PC-9 (cell line): ENCODE data around the gene ATP10D.

Source experiments
- EZH2 ChIP-seq: fragments of 200-600 bp; sonication (generic); IDR thresholded peaks from 2 replicates; pipeline ENCODE4 v1.8.0; 2017; ENCODE audit warnings: antibody characterized with exemption, low read depth
- TF ChIP-seq, protein P1 (sequence below): fragments of 200-600 bp; sonication (generic); conservative IDR thresholded peaks from 2 replicates; pipeline ENCODE4 v1.6.1; 2017; ENCODE audit warnings: mixed run types, antibody characterized with exemption, mild to moderate bottlenecking, moderate library complexity

DNA sequence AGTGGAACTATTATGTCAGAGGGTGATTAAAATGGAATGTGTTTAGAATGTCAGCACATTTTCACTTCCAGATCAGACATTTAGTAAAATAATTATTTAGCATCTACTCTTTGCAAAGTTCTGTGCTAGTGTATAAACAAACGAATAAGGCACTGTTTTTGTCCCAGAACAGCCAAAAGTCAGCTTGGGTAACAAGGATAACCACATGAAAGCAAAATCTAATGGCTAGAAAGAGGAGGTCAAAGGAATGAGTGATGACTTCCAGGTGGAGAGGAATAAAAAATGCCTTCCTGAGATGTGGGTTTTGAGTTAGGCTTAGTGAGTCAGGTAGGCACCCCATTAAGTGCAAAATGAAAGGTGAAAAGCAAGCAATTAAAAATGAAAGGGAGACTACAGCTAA, 112.6 kb downstream of the ATP10D start:
- TF ChIP-seq, protein P1, sequence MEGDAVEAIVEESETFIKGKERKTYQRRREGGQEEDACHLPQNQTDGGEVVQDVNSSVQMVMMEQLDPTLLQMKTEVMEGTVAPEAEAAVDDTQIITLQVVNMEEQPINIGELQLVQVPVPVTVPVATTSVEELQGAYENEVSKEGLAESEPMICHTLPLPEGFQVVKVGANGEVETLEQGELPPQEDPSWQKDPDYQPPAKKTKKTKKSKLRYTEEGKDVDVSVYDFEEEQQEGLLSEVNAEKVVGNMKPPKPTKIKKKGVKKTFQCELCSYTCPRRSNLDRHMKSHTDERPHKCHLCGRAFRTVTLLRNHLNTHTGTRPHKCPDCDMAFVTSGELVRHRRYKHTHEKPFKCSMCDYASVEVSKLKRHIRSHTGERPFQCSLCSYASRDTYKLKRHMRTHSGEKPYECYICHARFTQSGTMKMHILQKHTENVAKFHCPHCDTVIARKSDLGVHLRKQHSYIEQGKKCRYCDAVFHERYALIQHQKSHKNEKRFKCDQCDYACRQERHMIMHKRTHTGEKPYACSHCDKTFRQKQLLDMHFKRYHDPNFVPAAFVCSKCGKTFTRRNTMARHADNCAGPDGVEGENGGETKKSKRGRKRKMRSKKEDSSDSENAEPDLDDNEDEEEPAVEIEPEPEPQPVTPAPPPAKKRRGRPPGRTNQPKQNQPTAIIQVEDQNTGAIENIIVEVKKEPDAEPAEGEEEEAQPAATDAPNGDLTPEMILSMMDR, result no peak
- TF ChIP-seq EZH2, result no peak
